Mononuclear cell (primary cell): ENCODE results near the gene ACOT12. TPM values are rescaled to one million over a fixed set of nuclear protein-coding genes. Genes with fewer than 3 reads are reported as not detected.

ENCODE experiments used
- H3K27me3 ChIP-seq: 2 replicates; pipeline ENCODE4 v1.6.0; 2011; ENCODE audit warnings: low read length, control low read depth; ENCODE audit not compliant: insufficient read depth
- H3K4me1 ChIP-seq: 2 replicates; pipeline ENCODE4 v1.5.1; 2011; ENCODE audit warnings: mild to moderate bottlenecking, low read length, control low read depth; ENCODE audit not compliant: insufficient read depth
- H3K4me3 ChIP-seq: 2 replicates; pipeline ENCODE4 v1.5.1; 2011; ENCODE audit warnings: mild to moderate bottlenecking, low read length, moderate library complexity
- H3K9me3 ChIP-seq: 2 replicates; pipeline ENCODE4 v1.5.1; 2011; ENCODE audit warnings: low read depth, mild to moderate bottlenecking, control low read depth, low read length
- total RNA-seq: library from RNA; depleted of rRNA; stranded (reverse); fragments of >200 nt; gene quantifications from one replicate; pipeline ENCODE4 v1.2.3, GENCODE V29; 2012

The ACOT12 gene
- 0.31 TPM for total RNA-seq

GRCh38 chr5:81393783-81394718, at the start of gene ACOT12:
Gene ACOT12 (minus strand): TSS chr5:81394134. CDS start chr5:81394114, 20 bp downstream.
- Histone ChIP-seq H3K4me3 (no peak within 1 kb of the TSS), H3K4me1 (peaks cover 5% of the 10 kb centered on the region), H3K9me3 (peaks cover 6% of the 10 kb centered on the region), H3K27me3 (peaks cover 61% of the 10 kb centered on the region)

GRCh38 chr5:81435023-81435422, 41.1 kb upstream of the ACOT12 start:
- Histone ChIP-seq H3K4me3 (no peak overlapping the region), H3K4me1 (no peaks in the 10 kb centered on the region)

GRCh38 chr5:81429985-81430384, 36.1 kb upstream of the ACOT12 start:
- H3K9me3 ChIP-seq = no peaks in the 10 kb centered on the region
- no peaks in the 10 kb centered on the region for H3K4me1 ChIP-seq
- no peak overlapping the region for H3K4me3 ChIP-seq

More at GRCh38 chr5:81435023-81435422, 41.1 kb upstream of the ACOT12 start:
- Histone ChIP-seq H3K9me3 (no peaks in the 10 kb centered on the region), H3K27me3 (no peaks in the 10 kb centered on the region)

GRCh38 chr5:81429363-81429762, 35.4 kb upstream of the ACOT12 start:
- Histone ChIP-seq H3K9me3 (no peaks in the 10 kb centered on the region), H3K4me3 (no peak overlapping the region), H3K27me3 (no peaks in the 10 kb centered on the region), H3K4me1 (no peaks in the 10 kb centered on the region)

More at GRCh38 chr5:81429985-81430384, 36.1 kb upstream of the ACOT12 start:
- no peaks in the 10 kb centered on the region for H3K27me3 ChIP-seq

- Histone ChIP-seq H3K27me3 (no peaks in the 10 kb centered on the region), H3K4me1 (no peaks in the 10 kb centered on the region), H3K9me3 (no peaks in the 10 kb centered on the region), H3K4me3 (no peak overlapping the region)
Observed at GRCh38 chr5:81428861-81429260, 34.9 kb upstream of the ACOT12 start.

- Histone ChIP-seq H3K4me3 (no peak overlapping the region), H3K4me1 (no peaks in the 10 kb centered on the region), H3K27me3 (no peaks in the 10 kb centered on the region), H3K9me3 (no peaks in the 10 kb centered on the region)
Observed at GRCh38 chr5:81428446-81428845, 34.5 kb upstream of the ACOT12 start.

GRCh38 chr5:81427566-81427965, 33.6 kb upstream of the ACOT12 start:
- H3K4me1 ChIP-seq = no peaks in the 10 kb centered on the region
- H3K9me3 ChIP-seq = no peaks in the 10 kb centered on the region
- no peak overlapping the region for H3K4me3 ChIP-seq
- no peaks in the 10 kb centered on the region for H3K27me3 ChIP-seq

- H3K4me3 ChIP-seq = no peak overlapping the region
- H3K9me3 ChIP-seq = no peaks in the 10 kb centered on the region
- H3K27me3 ChIP-seq = no peaks in the 10 kb centered on the region
- no peaks in the 10 kb centered on the region for H3K4me1 ChIP-seq
Observed at GRCh38 chr5:81426359-81427030, 32.6 kb upstream of the ACOT12 start.

GRCh38 chr5:81425569-81425968, 31.6 kb upstream of the ACOT12 start:
- Histone ChIP-seq H3K4me1 (no peaks in the 10 kb centered on the region), H3K9me3 (no peaks in the 10 kb centered on the region), H3K4me3 (no peak overlapping the region), H3K27me3 (no peaks in the 10 kb centered on the region)

GRCh38 chr5:81424728-81425127, 30.8 kb upstream of the ACOT12 start:
- Histone ChIP-seq H3K27me3 (no peaks in the 10 kb centered on the region), H3K9me3 (no peaks in the 10 kb centered on the region), H3K4me1 (no peaks in the 10 kb centered on the region), H3K4me3 (no peak overlapping the region)

GRCh38 chr5:81422671-81423070, 28.7 kb upstream of the ACOT12 start:
- Histone ChIP-seq H3K4me1 (no peaks in the 10 kb centered on the region), H3K4me3 (no peak overlapping the region), H3K9me3 (no peaks in the 10 kb centered on the region), H3K27me3 (no peaks in the 10 kb centered on the region)

GRCh38 chr5:81420039-81420667, 26.2 kb upstream of the ACOT12 start:
- no peak overlapping the region for H3K4me3 ChIP-seq
- no peaks in the 10 kb centered on the region for H3K9me3 ChIP-seq
- no peaks in the 10 kb centered on the region for H3K27me3 ChIP-seq
- no peaks in the 10 kb centered on the region for H3K4me1 ChIP-seq

GRCh38 chr5:81418606-81419005, 24.7 kb upstream of the ACOT12 start:
- Histone ChIP-seq H3K9me3 (no peaks in the 10 kb centered on the region), H3K27me3 (no peaks in the 10 kb centered on the region), H3K4me3 (no peak overlapping the region), H3K4me1 (no peaks in the 10 kb centered on the region)

GRCh38 chr5:81417052-81417451, 23.1 kb upstream of the ACOT12 start:
- H3K9me3 ChIP-seq = no peaks in the 10 kb centered on the region
- H3K4me1 ChIP-seq = no peaks in the 10 kb centered on the region
- no peak overlapping the region for H3K4me3 ChIP-seq
- H3K27me3 ChIP-seq = no peaks in the 10 kb centered on the region

- Histone ChIP-seq H3K4me1 (no peaks in the 10 kb centered on the region), H3K9me3 (no peaks in the 10 kb centered on the region), H3K4me3 (no peak overlapping the region), H3K27me3 (no peaks in the 10 kb centered on the region)
Observed at GRCh38 chr5:81409896-81410295, 16.0 kb upstream of the ACOT12 start.
